AML-193 (cell line): Measurements from ENCODE around the gene STRADB.
"Not testable (repeated sequence)": the region's sequence is repeated elsewhere in the genome, so short reads cannot be mapped to it uniquely, and the experiment has no call there.

ENCODE experiments used
- DNase-seq, 2 experiments: peaks; one replicate each; lab custom pipeline; 2025; lab: John Stamatoyannopoulos, UW

Gene STRADB, protein sequence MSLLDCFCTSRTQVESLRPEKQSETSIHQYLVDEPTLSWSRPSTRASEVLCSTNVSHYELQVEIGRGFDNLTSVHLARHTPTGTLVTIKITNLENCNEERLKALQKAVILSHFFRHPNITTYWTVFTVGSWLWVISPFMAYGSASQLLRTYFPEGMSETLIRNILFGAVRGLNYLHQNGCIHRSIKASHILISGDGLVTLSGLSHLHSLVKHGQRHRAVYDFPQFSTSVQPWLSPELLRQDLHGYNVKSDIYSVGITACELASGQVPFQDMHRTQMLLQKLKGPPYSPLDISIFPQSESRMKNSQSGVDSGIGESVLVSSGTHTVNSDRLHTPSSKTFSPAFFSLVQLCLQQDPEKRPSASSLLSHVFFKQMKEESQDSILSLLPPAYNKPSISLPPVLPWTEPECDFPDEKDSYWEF

DNA sequence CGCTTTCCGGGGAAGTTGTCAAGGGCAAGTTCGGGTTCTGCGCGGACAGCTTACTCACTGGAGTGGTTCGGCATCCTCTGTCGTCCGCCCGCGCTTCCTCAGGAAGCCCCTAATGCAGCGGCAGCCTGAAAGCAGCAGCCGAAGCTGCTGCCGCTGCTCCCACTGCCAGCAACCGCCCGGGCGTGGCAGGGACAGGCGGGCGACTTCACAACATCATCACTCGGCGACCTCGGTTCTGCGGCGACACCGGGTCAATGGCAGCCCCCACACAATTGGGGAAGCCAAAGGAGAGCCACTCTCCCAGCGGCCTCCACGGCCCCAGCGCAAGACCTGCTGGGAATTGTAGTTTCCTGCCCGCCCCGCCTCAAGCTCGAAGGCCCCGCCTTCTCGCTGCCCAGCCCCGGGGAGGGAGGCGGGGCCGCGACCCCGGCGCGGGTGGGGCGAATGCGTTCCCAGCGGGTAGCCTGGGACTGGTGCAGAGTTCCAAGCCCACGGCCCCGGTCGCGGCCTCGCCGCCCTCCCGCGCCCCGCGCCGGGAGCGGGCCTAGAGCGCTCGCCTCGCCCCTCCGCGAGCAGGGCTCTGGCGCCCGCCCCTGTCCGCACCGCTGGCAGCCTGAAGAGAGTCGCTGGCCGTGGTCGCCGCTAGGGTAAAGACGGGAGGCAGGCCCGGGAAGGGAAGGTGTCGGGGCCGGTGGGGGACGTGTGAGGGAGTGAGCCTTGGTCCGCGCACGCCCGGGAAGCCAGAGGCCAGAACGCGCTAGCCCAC is at the start of gene STRADB, which contains the start of gene TRAK2:
Gene STRADB, plus strand, starts transcription at position 449 of the 766 bp plus-strand sequence. CDS start 3,101 bp downstream, outside the sequence.
Gene TRAK2, minus strand, starts transcription at position 167 of the 766 bp plus-strand sequence. CDS start 30,951 bp downstream, outside the sequence.
- peak; percentile 89 to 90 for DNase-seq

DNA sequence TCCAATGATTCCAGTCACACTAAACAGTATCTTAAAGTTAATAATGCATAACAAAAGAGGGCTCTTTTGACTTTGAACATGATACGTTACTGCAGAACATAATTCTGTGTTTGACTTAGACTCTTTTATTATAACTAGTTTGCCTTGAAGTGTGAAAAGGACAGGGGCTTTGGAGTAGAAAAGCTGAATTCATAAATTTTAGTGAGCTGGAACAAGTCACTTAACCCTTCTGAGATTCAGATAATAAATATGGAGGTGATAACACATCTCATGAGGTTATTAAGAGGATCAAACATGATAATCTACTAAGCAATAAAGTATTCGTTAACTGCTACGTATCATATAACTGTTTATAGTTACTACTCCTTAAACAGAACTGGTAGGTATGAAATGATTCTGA is 49.7 kb upstream of the STRADB start:
- DNase-seq, result no peak

DNA sequence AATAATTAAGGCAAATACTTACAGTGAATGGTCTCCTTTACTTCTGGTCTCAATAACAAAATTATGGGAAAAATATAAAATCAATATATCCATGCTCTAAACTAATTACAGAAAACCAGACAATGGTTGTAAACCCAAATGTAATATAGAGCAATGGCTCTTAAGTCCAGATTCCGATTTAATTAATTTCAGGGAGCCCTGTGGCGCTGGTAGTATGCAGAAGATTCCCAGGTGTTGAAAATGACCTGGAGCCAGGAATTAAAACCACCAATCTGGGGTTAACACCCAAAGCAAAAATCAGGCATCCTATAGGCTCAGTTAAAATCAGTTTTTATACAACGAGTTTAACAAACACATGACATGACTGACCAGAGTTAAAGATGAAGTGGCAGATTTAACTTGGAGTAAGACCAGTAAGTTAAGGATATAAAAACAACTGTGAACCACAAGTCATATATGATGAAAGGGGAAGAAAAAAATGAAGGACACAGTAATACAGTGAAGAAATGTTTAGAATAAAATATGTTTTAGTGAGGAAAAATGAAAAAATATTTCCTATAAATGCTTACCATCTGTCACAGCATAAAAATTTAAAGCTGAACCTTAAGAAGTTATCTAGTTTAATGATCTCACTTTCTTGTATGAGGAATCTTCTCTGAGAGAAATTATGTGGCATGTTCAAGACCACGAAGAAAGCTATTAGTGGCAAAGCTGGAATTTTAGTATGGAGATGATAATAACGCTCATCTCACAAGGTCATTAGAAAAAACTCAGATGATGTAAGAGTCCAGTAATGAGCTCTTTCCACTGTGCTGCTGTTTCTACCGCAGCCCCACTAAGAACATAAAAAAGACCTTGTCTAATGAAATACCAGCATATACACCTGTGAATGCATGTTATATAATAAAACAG is 48.6 kb upstream of the STRADB start:
- no peak for DNase-seq

DNA sequence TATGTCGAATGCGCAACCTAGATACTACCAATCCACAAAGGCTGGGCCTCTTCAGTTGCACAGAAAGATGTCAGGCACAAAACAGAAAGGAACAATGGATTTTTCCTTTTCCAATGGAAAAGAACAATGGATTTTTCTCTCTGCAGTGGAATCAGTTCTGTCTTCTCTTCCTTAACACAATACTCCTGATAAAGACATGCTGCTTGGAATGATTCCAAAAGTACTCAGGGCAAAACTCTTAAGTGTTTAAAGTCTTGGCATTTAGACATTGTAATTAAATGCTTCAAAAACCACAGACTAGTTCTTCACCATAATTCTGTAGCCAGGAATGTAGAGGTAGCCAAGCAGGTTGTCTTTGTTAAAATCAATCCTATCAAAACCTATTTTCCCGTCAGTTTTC is 47.7 kb upstream of the STRADB start:
- DNase-seq, result no peak

DNA sequence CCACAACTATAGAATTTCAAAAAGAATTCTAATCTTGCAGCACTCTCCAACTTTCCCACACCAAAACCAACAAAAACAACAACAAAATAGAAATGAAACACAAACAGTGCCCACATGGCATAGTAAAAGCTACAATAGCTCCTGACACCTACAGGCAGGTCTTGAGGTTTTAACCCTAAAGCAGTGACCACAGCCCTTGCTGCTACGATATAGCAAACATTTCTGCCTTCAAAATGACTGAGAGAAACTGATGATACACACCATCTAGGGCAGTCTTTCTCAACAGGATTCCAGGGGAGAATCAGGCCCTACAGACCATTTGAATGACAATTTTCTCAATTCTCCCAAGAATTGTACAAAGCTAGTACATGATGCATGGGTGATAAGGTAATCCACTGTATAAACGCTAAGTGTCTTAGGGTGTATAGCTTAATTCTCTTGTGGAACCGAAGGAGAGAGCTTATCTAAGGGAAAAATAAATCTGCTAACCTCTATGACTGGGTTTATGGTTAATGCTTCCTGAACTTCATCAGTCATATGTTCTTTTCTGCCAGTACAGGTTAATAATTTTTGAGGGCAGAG is 46.8 kb upstream of the STRADB start:
- DNase-seq, result no peak

DNA sequence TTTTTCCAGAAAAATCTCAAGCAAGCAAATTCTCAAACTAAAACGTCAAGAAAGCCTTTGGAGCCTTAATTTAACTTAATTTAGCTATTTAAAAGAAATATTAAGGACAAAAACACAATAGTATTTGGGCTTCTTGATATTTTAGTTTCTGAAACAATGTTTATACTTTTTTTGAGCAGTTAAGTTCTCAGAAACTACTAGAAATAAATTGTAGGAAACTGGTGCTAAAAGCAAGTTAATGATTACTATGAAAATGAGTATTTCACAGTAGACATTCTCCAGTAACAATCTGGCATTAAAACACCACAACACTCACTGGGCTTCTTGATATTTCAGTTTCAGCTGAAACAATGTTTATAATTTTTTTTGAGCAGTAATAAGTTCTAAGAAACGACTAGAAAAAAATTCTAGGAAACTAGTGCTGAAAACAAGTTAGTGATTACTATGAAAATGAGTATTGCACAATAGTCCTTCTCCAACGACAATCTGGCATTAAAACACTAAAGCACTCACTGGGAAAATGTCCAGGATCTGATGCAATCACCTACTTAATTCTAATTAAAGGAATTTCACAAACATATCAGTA is 45.4 kb upstream of the STRADB start:
- peak; percentile 70 to 72 for DNase-seq

DNA sequence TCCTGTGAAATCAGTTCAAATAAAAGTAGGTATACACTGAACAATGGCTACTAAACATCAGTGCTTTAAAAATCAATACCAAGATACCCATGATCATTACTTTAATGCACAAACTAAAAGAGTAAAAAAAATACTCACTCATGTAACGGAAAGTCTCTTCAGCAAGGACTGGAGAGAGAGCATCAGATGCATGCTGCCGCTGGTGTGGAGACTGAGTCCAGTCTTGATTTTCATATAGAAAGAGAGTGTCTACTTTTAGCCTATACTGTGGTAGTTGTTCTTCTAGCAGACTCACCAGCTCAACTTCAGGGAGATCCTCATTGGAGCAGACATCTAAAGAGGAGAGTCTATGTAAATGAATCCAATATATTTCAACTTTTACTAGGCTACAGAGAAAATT is 44.3 kb upstream of the STRADB start:
- no peak for DNase-seq

DNA sequence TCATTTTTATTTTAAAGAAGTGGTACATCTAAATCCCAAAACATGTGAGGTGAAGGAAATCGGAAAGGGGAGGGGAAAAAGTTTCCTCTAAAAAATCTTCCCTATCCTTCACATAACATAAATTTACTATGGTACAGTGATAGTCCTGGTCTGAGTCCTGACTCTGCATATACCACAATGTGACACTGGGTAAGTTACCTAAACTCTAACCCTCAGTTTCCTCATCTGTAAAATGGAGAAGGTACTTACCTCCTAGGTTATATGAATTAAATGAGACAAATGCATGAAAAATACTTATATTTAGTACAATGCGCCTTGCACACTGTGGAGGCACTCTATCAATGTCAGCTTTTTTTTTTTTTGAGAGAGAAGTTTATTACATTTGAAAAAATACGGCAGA is 42.6 kb upstream of the STRADB start:
- DNase-seq, result no peak

DNA sequence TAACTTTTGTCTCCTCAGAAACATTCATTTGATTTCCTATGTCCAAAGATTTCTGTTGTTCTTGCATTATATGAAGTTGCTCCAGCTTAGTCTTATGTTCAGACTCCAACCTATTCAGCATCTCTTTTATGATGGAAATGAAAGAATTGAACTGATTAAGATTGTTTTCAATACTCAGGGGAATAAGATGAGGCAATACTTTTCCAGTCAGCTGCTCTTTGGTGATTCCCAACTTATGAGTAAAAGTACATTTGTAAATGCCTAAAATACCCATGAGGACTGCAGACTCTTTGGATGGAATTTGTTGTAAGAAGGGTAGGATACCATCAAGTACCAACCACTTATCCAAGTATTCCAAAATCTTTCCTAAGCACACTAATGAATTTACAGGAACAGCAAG is 40.1 kb upstream of the STRADB start:
- DNase-seq, result no peak

DNA sequence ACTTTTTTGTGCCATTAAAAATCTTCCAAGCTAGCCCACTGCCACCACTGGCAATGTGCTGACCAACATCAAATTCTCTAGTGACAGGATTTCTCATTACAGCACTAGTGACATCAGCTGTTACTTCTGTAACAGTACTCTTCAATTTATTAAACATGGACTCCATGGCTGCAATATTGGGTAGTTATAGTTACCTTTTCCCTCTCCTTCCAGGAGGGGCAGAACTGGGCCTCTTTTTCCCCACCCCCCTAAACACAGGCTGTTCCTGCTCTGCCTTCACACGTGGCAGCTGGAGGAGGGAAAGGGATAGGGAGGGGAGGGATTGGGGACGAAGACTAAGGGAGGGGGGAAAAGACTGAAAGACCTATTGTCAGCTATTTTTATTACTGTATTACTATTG is 38.4 kb upstream of the STRADB start:
- no peak for DNase-seq

DNA sequence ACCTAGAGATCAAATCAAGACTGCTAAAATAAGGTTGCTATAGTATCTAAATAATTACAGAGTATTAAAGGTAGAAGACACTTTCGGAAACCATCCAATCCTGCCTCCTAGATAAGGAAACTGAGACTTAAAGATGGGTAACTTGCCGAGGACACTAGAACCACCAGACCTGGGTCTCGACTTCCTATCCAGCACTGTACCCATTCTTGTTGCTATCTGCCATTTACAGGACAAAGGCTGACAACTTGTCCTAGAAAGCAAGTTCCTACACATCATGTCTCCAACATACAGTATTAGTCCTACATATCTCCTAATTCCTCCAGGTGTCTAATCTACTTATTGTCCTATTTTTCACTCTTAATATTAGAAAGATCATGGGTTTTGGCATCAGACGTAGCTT is 38.0 kb upstream of the STRADB start:
- no peak for DNase-seq

DNA sequence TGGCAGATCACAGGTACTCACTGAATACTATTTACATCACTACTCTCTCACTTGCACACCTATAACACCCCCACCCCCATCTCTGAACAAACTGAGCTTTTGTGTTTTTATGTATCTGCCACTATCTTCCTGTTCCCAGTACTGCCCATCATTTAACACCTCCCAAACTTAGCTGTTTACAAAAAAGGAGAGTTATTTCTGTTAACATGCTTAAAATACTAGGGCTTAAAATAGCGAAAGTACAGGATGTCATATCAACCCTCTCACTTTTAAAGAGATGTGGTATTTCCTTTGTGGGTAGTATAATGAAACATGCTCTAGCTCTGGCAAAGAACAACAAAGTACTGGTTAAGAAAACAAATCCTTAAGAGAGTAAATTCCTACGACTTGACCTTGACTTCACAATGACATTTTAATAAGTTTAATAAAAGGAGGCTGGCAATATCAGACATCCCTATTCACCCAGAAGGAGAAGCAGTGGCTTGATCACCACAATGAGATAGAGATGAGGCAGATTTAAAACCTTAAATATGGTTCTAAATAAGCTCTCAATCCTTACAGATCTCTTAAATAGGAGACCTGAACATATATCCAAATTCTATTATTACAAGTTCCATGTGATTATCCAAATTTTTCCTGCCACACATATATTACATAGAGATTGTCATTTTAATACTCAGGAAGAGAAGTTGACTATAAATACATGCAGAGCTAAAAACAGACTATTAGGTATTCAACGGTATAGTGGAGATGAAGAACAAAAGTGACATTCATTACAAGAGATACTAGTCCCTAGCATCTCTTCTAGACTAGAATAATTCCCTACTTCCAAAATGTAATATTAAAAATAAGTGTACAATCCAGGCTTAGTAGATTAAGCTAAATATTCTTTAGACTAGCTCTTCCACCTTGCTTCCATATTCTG is 37.2 kb upstream of the STRADB start:
- no peak for DNase-seq

DNA sequence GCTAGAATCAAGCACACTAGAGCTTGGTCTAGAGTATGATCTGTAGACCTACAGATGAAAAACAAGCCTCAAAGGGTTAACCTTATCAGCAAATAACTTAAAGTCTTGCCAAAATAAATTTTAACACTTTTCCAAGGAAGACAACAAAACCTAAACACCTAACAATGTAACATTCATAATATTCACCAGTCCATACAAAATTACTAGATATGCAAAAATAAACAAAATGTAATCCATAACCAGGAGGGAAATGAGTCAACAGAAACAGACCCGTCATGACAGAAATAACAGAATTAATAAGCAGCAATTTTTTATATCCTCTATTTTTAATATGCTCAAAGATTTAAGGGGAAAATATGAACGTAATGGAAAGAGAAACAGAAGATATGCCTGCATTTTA is 36.4 kb upstream of the STRADB start:
- no peak for DNase-seq

DNA sequence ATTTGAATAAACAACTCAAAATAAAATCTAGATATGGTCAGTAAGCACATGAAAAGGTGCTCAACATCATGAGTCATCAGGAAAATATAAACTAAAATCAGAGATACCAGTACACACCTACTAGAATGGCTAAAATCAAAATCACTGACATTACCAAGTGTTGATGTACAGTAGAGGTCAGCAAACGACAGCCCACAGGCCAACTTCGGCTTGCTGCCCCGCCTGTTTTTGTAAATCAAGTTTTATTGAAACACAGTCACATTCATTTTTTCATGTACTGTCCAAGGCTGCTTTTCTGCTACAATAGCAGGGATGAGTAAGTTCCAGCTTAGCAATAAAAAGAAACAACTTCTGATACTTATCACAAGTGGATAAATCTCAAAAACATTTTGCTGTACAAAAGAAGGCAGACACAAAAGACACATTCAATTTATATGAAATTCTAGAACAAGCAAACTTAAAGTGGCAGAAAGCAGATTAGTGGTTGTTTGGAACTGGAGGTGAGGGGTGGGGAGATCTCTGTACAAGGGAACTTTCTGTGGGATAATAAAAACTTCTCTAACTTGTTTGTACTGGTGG is 32.4 kb upstream of the STRADB start:
- no peak for DNase-seq

DNA sequence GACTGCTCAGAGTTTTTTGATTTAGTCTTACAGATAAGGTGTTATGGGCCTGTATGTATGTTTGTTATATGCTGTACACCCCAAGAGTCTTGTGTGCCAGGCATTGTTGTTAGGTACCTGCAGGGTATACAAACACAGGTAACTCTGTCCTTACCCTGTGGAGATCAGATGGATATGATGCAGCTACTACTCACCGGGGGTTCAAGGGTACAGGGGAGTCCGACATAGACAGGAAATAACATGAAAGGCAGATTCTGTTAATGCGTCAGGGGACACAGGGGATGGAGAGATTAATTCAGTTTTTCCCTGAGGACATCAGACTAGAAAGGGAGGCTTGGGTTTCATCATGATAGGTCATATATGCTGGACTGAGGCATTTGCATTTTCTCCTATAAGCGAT is 31.6 kb upstream of the STRADB start:
- DNase-seq, result no peak

DNA sequence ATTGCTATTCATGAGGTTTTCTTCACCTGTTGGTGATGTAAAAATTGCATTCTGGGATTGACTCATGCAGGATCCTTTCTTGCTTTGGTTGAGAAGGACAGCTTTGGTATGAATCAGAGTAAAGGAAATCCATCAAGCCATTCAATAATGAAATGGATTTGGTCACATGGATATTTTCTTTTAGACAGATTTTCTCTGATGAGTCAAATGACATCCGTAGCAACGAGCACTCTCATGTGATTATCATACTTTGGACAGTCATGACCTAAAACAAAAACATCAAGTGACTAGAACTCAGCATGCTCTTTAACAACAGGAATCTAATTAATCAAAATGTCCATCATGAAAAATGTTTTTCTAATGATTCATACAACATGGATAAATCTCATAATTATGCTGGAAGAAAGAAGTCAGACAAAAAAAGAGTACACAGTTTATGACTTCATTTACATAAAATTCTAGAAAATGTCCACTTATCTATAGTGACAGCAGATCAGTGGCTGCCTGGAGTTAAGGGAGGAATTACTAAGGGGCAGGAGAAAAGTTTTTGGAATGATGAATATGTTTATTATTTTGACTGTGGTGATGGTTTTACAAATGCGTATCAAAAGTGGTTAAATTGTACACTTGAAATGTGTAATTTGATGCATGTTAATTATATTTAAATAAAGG is 31.0 kb upstream of the STRADB start:
- no peak for DNase-seq

DNA sequence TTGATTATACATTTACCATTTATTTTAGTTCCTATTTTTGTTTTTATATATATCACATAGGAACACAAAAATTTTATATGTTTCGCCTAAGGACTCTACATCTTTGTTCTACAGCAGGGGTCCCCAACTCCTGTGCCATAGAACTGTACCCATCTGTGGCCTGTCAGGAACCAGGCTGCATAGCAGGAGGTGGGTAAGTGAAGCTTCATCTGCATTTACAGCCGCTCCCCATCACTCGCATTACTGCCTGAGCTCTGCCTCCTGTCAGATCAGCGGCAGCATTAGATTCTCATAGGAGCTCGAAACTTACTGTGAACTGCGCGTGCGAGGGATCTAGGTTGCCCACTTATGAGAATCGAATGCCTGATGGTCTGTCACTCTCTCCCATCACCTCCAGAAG is 25.6 kb upstream of the STRADB start:
- no peak for DNase-seq

DNA sequence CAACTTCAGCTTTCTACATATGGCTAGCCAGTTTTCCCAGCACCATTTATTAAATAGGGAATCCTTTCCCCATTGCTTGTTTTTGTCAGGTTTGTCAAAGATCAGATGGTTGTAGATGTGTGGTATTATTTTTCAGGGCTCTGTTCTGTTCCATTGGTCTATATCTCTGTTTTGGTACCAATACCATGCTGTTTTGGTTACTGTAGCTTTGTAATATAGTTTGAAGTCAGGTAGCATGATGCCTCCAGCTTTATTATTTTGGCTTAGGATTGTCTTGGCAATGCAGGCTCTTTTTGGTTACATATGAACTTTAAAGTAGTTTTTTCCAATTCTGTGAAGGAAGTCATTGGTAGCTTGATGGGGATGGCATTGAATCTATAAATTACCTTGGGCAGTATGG is 23.2 kb upstream of the STRADB start:
- not testable (repeated sequence) for DNase-seq

DNA sequence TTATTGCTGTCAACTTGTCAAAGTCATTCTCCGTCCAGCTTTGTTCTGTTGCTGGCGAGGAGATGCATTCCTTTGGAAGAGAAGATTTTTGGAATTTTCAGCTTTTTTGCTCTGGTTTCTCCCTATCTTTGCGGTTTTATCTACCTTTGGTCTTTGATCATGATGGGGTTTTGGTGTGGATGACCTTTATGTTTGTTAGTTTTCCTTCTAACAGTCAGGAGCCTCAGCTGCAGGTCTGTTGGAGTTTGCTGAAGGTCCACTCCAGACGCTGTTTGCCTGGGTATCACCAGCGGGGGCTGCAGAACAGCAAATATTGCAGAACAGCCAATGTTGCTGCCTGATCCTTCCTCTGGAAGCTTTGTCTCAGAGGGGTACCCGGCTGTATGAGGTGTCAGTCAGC is 21.7 kb upstream of the STRADB start:
- DNase-seq, result not testable (repeated sequence)
